ENCODE measurements around the gene CHRNA4.

The CHRNA4 gene

GRCh38 chr20:63363981-63364561 lies 2.9 kb upstream of the CHRNA4 start:
- DNase-seq (ENCODE audit: low spot score), result no peak
- in situ Hi-C loops (cut with MboI; ENCODE audit: low pct_unique_long_range_greater_than_20kb, low sequenced_read_pairs, unreplicated experiment), result no loop called here
- TF ChIP-seq CTCF (IDR thresholded peaks at IDR 0.05; ENCODE audit: extremely low read depth, insufficient read depth, missing control alignments), result no peak

- TF ChIP-seq CTCF (IDR thresholded peaks at IDR 0.05; ENCODE audit: extremely low read depth, insufficient read depth, missing control alignments), result no peak
- DNase-seq (ENCODE audit: low spot score), result no peak
Measured at GRCh38 chr20:63363013-63363957, 2.1 kb upstream of the CHRNA4 start.

GRCh38 chr20:63362436-63363009 lies 1.4 kb upstream of the CHRNA4 start:
- DNase-seq (ENCODE audit: low spot score), result no peak
- in situ Hi-C loops (cut with MboI; ENCODE audit: low pct_unique_long_range_greater_than_20kb, low sequenced_read_pairs, unreplicated experiment), result no loop called here
- TF ChIP-seq CTCF (IDR thresholded peaks at IDR 0.05; ENCODE audit: extremely low read depth, insufficient read depth, missing control alignments), result no peak

More at GRCh38 chr20:63363013-63363957, 2.1 kb upstream of the CHRNA4 start:
- in situ Hi-C loops (cut with MboI; ENCODE audit: low pct_unique_long_range_greater_than_20kb, low sequenced_read_pairs, unreplicated experiment), result no loop called here

- no peak for TF ChIP-seq CTCF (IDR thresholded peaks at IDR 0.05; ENCODE audit: extremely low read depth, insufficient read depth, missing control alignments)
- no peak for DNase-seq (ENCODE audit: low spot score)
- in situ Hi-C loops (cut with MboI; ENCODE audit: low pct_unique_long_range_greater_than_20kb, low sequenced_read_pairs, unreplicated experiment), result no loop called here
Measured at GRCh38 chr20:63361519-63362435, 628 bp upstream of the CHRNA4 start.

- no peak for DNase-seq (ENCODE audit: low spot score)
- in situ Hi-C loops (cut with MboI; ENCODE audit: low pct_unique_long_range_greater_than_20kb, low sequenced_read_pairs, unreplicated experiment), result no loop called here
- no peak for TF ChIP-seq CTCF (IDR thresholded peaks at IDR 0.05; ENCODE audit: extremely low read depth, insufficient read depth, missing control alignments)
Measured at GRCh38 chr20:63359937-63360849, 956 bp downstream of the CHRNA4 start.
